Skin of body (tissue), 2 donors: ENCODE data around the gene SPDYA. TPM values are rescaled to one million over a fixed set of nuclear protein-coding genes. Genes with fewer than 3 reads are reported as not detected.
"Not testable (repeated sequence)": the region's sequence is repeated elsewhere in the genome, so short reads cannot be mapped to it uniquely, and the experiment has no call there.

ENCODE experiments used
- DNase-seq: peaks from one replicate; lab custom pipeline; 2025; lab: John Stamatoyannopoulos, UW
- total RNA-seq: library from RNA; depleted of rRNA; stranded (reverse); fragments of >200 nt; gene quantifications from one replicate; pipeline ENCODE4 v1.2.3, GENCODE V29; 2014

Gene SPDYA
- total RNA-seq: 3.3 TPM

- peak; percentile 8 for DNase-seq
Observed at GRCh38 chr2:28810384-28811285, at the start of gene SPDYA. TSS of gene SPDYA (plus strand) at chr2:28810834. CDS start at chr2:28816015, 5,181 bp downstream.

- DNase-seq: no peak
Observed at GRCh38 chr2:28761420-28761819, 49.2 kb upstream of the SPDYA start.

GRCh38 chr2:28764909-28765711 is 45.5 kb upstream of the SPDYA start:
- DNase-seq: no peak

GRCh38 chr2:28766070-28766469 is 44.6 kb upstream of the SPDYA start:
- DNase-seq: no peak

- no peak for DNase-seq
Observed at GRCh38 chr2:28767337-28767736, 43.3 kb upstream of the SPDYA start.

GRCh38 chr2:28768422-28768821 is 42.2 kb upstream of the SPDYA start:
- DNase-seq: no peak

GRCh38 chr2:28768952-28769351 is 41.7 kb upstream of the SPDYA start:
- DNase-seq: no peak

- DNase-seq: no peak
Observed at GRCh38 chr2:28772351-28772750, 38.3 kb upstream of the SPDYA start.

- DNase-seq: no peak
Observed at GRCh38 chr2:28776471-28776870, 34.2 kb upstream of the SPDYA start.

GRCh38 chr2:28778392-28778791 is 32.2 kb upstream of the SPDYA start:
- DNase-seq: no peak

- no peak for DNase-seq
Observed at GRCh38 chr2:28779001-28779400, 31.6 kb upstream of the SPDYA start.

GRCh38 chr2:28780496-28780895 is 30.1 kb upstream of the SPDYA start:
- no peak for DNase-seq

- no peak for DNase-seq
Observed at GRCh38 chr2:28782423-28782822, 28.2 kb upstream of the SPDYA start.

- DNase-seq: not testable (repeated sequence)
Observed at GRCh38 chr2:28784570-28784969, 26.1 kb upstream of the SPDYA start.

- no peak for DNase-seq
Observed at GRCh38 chr2:28796620-28797019, 14.0 kb upstream of the SPDYA start.

GRCh38 chr2:28801726-28802125 is 8.9 kb upstream of the SPDYA start:
- no peak for DNase-seq

- DNase-seq: no peak
Observed at GRCh38 chr2:28802975-28803429, 7.6 kb upstream of the SPDYA start.

GRCh38 chr2:28809927-28810326 is 707 bp upstream of the SPDYA start:
- no peak for DNase-seq

GRCh38 chr2:28818053-28818452 is 7.4 kb downstream of the SPDYA start:
- DNase-seq: no peak

GRCh38 chr2:28821295-28821958 is 10.8 kb downstream of the SPDYA start:
- peak; percentile 5 for DNase-seq

- DNase-seq: no peak
Observed at GRCh38 chr2:28822036-28822435, 11.4 kb downstream of the SPDYA start.

- DNase-seq: no peak
Observed at GRCh38 chr2:28824207-28824606, 13.6 kb downstream of the SPDYA start.
